ENCODE measurements around the gene CD2BP2. TPM values are rescaled to one million over a fixed set of nuclear protein-coding genes. Genes with fewer than 3 reads are reported as not detected.

The CD2BP2 gene
- total and polyA plus RNA-seq, 9 of the 15 experiments (the other 6 are each of a cell fraction or from before 2014, with no cell fraction given), result 3.9 to 51.1 (median 32.8) TPM

- TF ChIP-seq CHD2 (IDR thresholded peaks at IDR 0.05; ENCODE audit: low read depth, low read length) (peak; percentile 22; the same call in 1 of the 2 replicates), NR2C2 (CRISPR knock-in tag; IDR thresholded peaks at IDR 0.05) (peak; percentile 84), NR2C2 (tag; IDR thresholded peaks at IDR 0.05) (peak; percentile 44; the same call in 1 of the 2 replicates), CSDE1 (IDR thresholded peaks at IDR 0.05) (no peak), ZBTB1 (CRISPR knock-in tag; IDR thresholded peaks at IDR 0.05; ENCODE audit: borderline replicate concordance, low read depth) (no peak), NBN (IDR thresholded peaks at IDR 0.05; ENCODE audit: low read depth) (peak; percentile 73; the same call in 1 of the 2 replicates), TCF15 (CRISPR knock-in tag; IDR thresholded peaks at IDR 0.05) (no peak), HDAC2 (IDR thresholded peaks at IDR 0.05) (peak; percentile 72), POLR2AphosphoS2 (IDR thresholded peaks at IDR 0.05; ENCODE audit: low read length) (peak; percentile 75; the same call in 1 of the 2 replicates), ESRRA (IDR thresholded peaks at IDR 0.05; ENCODE audit: borderline replicate concordance, low read depth) (peak; percentile 44), SMARCA5 (IDR thresholded peaks at IDR 0.05) (peak; percentile 83), ILK (tag; IDR thresholded peaks at IDR 0.05; ENCODE audit: borderline replicate concordance, low read depth) (no peak), ZNF232 (CRISPR knock-in tag; IDR thresholded peaks at IDR 0.05) (no peak), CHD4 (IDR thresholded peaks at IDR 0.05; ENCODE audit: insufficient read depth, insufficient replicate concordance, low read depth, low read length, poor library complexity, severe bottlenecking) (no peak), LARP7 (IDR thresholded peaks at IDR 0.05) (peak; percentile 75; the same call in 1 of the 2 replicates), MITF (IDR thresholded peaks at IDR 0.05) (no peak), ZNF263 (CRISPR knock-in tag; IDR thresholded peaks at IDR 0.05; ENCODE audit: borderline replicate concordance) (peak; percentile 40; the same call in 1 of the 2 replicates), ZNF165 (CRISPR knock-in tag; IDR thresholded peaks at IDR 0.05; ENCODE audit: borderline replicate concordance) (0 out of 2 replicates have a peak, but pooled peaks have one; percentile 32), C11orf30 (IDR thresholded peaks at IDR 0.05; ENCODE audit: low read depth) (no peak), TBP (optimal IDR thresholded peaks at IDR 0.05; ENCODE audit: low read depth, low read length) (peak; percentile 60)
- TF ChIP-seq, protein P1, sequence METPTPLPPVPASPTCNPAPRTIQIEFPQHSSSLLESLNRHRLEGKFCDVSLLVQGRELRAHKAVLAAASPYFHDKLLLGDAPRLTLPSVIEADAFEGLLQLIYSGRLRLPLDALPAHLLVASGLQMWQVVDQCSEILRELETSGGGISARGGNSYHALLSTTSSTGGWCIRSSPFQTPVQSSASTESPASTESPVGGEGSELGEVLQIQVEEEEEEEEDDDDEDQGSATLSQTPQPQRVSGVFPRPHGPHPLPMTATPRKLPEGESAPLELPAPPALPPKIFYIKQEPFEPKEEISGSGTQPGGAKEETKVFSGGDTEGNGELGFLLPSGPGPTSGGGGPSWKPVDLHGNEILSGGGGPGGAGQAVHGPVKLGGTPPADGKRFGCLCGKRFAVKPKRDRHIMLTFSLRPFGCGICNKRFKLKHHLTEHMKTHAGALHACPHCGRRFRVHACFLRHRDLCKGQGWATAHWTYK (CRISPR knock-in tag; IDR thresholded peaks at IDR 0.05), result peak; percentile 57; the same call in 1 of the 2 replicates
- TF ChIP-seq, protein P2, sequence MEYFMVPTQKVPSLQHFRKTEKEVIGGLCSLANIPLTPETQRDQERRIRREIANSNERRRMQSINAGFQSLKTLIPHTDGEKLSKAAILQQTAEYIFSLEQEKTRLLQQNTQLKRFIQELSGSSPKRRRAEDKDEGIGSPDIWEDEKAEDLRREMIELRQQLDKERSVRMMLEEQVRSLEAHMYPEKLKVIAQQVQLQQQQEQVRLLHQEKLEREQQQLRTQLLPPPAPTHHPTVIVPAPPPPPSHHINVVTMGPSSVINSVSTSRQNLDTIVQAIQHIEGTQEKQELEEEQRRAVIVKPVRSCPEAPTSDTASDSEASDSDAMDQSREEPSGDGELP (CRISPR knock-in tag; IDR thresholded peaks at IDR 0.05; ENCODE audit: borderline replicate concordance), result peak; percentile 90; the same call in 1 of the 2 replicates
- TF ChIP-seq, protein P3, sequence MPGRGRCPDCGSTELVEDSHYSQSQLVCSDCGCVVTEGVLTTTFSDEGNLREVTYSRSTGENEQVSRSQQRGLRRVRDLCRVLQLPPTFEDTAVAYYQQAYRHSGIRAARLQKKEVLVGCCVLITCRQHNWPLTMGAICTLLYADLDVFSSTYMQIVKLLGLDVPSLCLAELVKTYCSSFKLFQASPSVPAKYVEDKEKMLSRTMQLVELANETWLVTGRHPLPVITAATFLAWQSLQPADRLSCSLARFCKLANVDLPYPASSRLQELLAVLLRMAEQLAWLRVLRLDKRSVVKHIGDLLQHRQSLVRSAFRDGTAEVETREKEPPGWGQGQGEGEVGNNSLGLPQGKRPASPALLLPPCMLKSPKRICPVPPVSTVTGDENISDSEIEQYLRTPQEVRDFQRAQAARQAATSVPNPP (IDR thresholded peaks at IDR 0.05; ENCODE audit: borderline replicate concordance, insufficient read depth, insufficient read length), result no peak
These were observed 23.4 kb upstream of the CD2BP2 start (continued) for GRCh38 chr16:30378236-30379157.
